RWPE2 (cell line): Measurements from ENCODE around the gene NOC2L.

Experiments used
- ATAC-seq: fragments of 200-7000 bp; cut with Tn5 transposase; 3 replicates; pipeline ENCODE4 v1.9.1; 2021; ENCODE audit warnings: low read depth
- DNase-seq: peaks from one replicate; pipeline ENCODE4 v3.0.0-alpha.2; 2020; ENCODE audit warnings: low spot score
- H3K27ac ChIP-seq: fragments of 450-650 bp; 2 replicates; pipeline ENCODE4 v1.5.1; 2017; ENCODE audit warnings: mild to moderate bottlenecking; ENCODE audit not compliant: poor library complexity, severe bottlenecking
- H3K27me3 ChIP-seq: fragments of 250-450 bp; sonication (Bioruptor Pico); 2 replicates; pipeline ENCODE4 v1.5.1; 2021; ENCODE audit warnings: mild to moderate bottlenecking, moderate library complexity; ENCODE audit not compliant: insufficient read depth, poor library complexity, severe bottlenecking
- H3K36me3 ChIP-seq: fragments of 250-450 bp; sonication (Bioruptor Pico); 2 replicates; pipeline ENCODE4 v1.5.1; 2020; ENCODE audit warnings: low read depth, mild to moderate bottlenecking, moderate library complexity
- H3K4me1 ChIP-seq: fragments of 250-450 bp; sonication (Bioruptor Pico); 2 replicates; pipeline ENCODE4 v1.5.1; 2021; ENCODE audit warnings: mild to moderate bottlenecking, moderate library complexity; ENCODE audit not compliant: insufficient read depth, poor library complexity, severe bottlenecking
- H3K4me3 ChIP-seq: fragments of 250-450 bp; sonication (Bioruptor Pico); 2 replicates; pipeline ENCODE4 v1.5.1; 2021; ENCODE audit warnings: mild to moderate bottlenecking, moderate library complexity; ENCODE audit not compliant: severe bottlenecking
- H3K9me3 ChIP-seq: fragments of 250-450 bp; sonication (Bioruptor Pico); 2 replicates; pipeline ENCODE4 v1.5.1; 2021; ENCODE audit warnings: mild to moderate bottlenecking, moderate library complexity; ENCODE audit not compliant: severe bottlenecking
- CTCF ChIP-seq: fragments of 450-650 bp; IDR thresholded peaks from one replicate; pipeline ENCODE4 v1.5.1; 2017; ENCODE audit warnings: mild to moderate bottlenecking, moderate library complexity; ENCODE audit not compliant: poor library complexity, severe bottlenecking

The NOC2L gene

GRCh38 chr1:960363-961131, 1.5 kb upstream of the NOC2L start, which contains the start of gene KLHL17:
Gene KLHL17, plus strand, starts transcription at chr1:960584. Its CDS starts 110 bp downstream, at chr1:960694.
- peaks cover 7% of the 10 kb centered on the region for H3K4me1 ChIP-seq
- peak within 1 kb of the TSS; percentile 100 for H3K4me3 ChIP-seq
- H3K9me3 ChIP-seq, result no peaks in the 10 kb centered on the region
- H3K27ac ChIP-seq, result peak within 1 kb of the TSS; percentile 38
- H3K27me3 ChIP-seq, result no peaks in the 10 kb centered on the region
- DNase-seq (no peak), ATAC-seq (peak; percentile 69)
- no peak for TF ChIP-seq CTCF
- peaks cover 25% of the 10 kb centered on the region for H3K36me3 ChIP-seq

GRCh38 chr1:959731-960362, 791 bp upstream of the NOC2L start:
- TF ChIP-seq CTCF, result no peak
- peak overlapping the region; percentile 100 for H3K4me3 ChIP-seq
- H3K4me1 ChIP-seq, result peaks cover 7% of the 10 kb centered on the region
- no peaks in the 10 kb centered on the region for H3K27me3 ChIP-seq
- no peaks in the 10 kb centered on the region for H3K9me3 ChIP-seq
- ATAC-seq, result peak; percentile 6; the same call in 1 of the 3 replicates
- no peak overlapping the region for H3K27ac ChIP-seq
- no peak for DNase-seq
- peaks cover 24% of the 10 kb centered on the region for H3K36me3 ChIP-seq

DNA sequence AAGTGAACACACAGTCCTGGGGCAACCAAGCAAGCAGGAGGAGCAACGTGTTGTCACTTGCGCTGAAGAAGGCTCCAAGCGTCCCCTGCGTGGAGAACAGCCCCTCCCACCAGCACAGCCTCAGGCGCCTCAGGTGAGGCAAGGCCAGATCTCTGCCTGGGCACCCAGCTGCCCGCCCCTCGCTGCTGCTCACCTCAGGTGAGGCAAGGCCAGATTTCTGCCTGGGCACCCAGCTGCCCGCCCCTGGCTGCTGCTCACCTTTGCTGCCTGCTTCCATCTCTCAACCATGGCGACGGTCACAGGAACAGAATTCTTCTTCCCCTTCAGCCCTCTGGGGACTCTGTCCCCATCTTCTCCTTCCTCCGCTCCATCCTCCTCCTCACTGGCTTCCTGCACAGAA, 2.4 kb downstream of the NOC2L start:
- Histone ChIP-seq H3K27me3 (no peaks in the 10 kb centered on the region), H3K9me3 (no peaks in the 10 kb centered on the region), H3K36me3 (peaks cover 46% of the 10 kb centered on the region), H3K4me1 (peaks cover 7% of the 10 kb centered on the region), H3K4me3 (no peak overlapping the region), H3K27ac (no peak overlapping the region)
- ATAC-seq (no peak), DNase-seq (no peak)
- no peak for TF ChIP-seq CTCF

GRCh38 chr1:955474-955873, 3.6 kb downstream of the NOC2L start:
- no peak for DNase-seq
- Histone ChIP-seq H3K4me3 (no peak overlapping the region), H3K36me3 (peaks cover 58% of the 10 kb centered on the region), H3K27me3 (no peaks in the 10 kb centered on the region), H3K9me3 (no peaks in the 10 kb centered on the region), H3K4me1 (peaks cover 7% of the 10 kb centered on the region), H3K27ac (no peak overlapping the region)
- ATAC-seq, result no peak
- TF ChIP-seq CTCF, result no peak

DNA sequence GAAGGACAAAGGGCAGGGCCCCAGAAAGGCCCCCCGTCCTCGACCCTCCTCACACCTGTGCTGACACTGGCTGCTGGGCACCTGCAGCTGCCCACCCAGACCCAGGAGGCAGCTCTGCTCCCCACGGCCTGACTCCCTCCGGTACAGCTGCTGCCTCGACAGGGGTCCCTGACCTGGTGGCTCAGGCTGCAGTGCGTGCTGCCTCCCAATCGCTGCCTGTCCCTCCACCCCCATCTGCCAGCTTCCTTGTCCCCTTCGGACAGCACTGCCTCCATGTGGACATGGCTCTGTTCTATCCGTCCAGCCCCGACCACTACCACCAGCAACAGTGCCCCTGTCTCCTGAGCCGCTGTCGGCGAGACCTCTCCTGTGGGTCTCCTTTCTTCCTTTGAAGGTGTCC, 4.1 kb downstream of the NOC2L start:
- Histone ChIP-seq H3K4me1 (peaks cover 7% of the 10 kb centered on the region), H3K4me3 (no peak overlapping the region), H3K27ac (no peak overlapping the region), H3K27me3 (no peaks in the 10 kb centered on the region), H3K9me3 (no peaks in the 10 kb centered on the region), H3K36me3 (peaks cover 63% of the 10 kb centered on the region)
- DNase-seq, result no peak
- no peak for TF ChIP-seq CTCF
- no peak for ATAC-seq
